Measurements from ENCODE around the gene OPN1MW3.

Gene OPN1MW3

GRCh38 chrX:154317391-154317995 is 60.1 kb downstream of the OPN1MW3 start:
- Histone ChIP-seq H3K4me1 (ENCODE audit: control insufficient read depth, insufficient read depth, low read length) (no peaks in the 10 kb centered on the region), H3K9me3 (ENCODE audit: control insufficient read depth, insufficient read depth, low read length) (no peaks in the 10 kb centered on the region), H3K4me3 (ENCODE audit: low read depth, low read length) (no peak overlapping the region), H3K9ac (ENCODE audit: low read depth, low read length) (no peak overlapping the region), H3K27me3 (ENCODE audit: control insufficient read depth, insufficient read depth, low read length) (no peaks in the 10 kb centered on the region), H3K36me3 (ENCODE audit: control insufficient read depth, insufficient read depth, low read length) (no peaks in the 10 kb centered on the region)

DNA sequence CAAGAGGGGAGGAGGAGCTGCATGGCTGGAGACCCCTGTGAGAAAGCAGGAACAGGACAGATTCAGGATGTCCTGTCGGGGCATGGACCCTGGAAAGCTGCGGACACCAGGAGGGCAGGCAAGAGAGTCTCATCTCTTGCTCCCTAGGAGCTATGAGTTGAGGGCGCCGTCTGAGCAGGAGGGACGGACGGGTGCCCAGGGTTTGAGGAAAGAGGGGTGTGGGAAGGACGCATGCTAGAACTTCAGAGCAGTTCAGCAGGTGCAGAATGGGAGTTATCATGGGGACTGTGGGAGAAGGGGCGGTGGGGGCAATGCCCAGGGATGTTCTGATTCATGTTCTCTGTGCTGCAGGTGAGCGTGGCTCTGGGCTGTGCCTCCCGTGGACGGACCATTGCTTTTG is 63.0 kb downstream of the OPN1MW3 start:
- Histone ChIP-seq H3K36me3 (ENCODE audit: control insufficient read depth, insufficient read depth, low read length) (no peaks in the 10 kb centered on the region), H3K4me1 (ENCODE audit: control insufficient read depth, insufficient read depth, low read length) (no peaks in the 10 kb centered on the region), H3K27me3 (ENCODE audit: control insufficient read depth, insufficient read depth, low read length) (no peaks in the 10 kb centered on the region), H3K4me3 (ENCODE audit: low read depth, low read length) (no peak overlapping the region), H3K9me3 (ENCODE audit: control insufficient read depth, insufficient read depth, low read length) (no peaks in the 10 kb centered on the region), H3K9ac (ENCODE audit: low read depth, low read length) (no peak overlapping the region)

Measured in iPS-15b (cell line).